ENCODE results near the gene ATL3. TPM values are rescaled to one million over a fixed set of nuclear protein-coding genes. Genes with fewer than 3 reads are reported as not detected.

The ATL3 gene
- total and polyA plus RNA-seq, 7 donors, result 8.4 to 115 (median 97.8) TPM

DNA sequence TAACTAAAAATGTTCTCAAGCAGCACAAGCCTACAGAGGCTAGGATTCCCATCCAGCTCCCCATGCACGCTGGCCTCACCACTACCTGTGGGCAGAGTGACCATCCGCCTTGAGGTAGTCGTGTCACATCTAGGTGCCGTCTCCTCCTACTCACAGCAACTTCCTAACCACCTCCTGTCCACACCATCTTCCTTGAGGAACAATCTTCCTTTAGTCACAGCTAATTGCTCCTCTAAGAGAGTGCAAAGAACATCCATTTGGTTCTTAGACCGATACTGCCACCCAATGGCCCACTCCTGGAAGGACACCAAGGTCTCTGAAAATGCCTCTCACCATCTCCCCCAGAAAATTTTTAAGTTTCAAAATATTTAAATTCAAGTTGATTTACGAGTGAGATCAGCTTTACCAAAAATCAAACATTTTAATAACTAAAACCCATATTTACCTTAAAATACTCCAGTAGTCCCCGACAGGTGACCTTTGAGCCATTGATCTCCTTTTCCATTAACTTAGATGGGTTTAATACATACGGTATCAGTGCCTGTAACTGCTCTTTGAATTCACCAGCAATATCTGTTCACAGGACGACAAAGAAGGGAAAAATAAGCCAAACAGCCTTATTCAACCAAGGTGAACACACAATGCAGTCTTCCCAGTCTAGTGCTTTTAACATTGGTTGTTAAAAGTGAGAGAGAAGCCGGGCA, 35.3 kb downstream of the ATL3 start:
- Histone ChIP-seq H3K4me3 (no peak overlapping the region), H3K4me1 (no peaks in the 10 kb centered on the region), H3K27ac (no peak overlapping the region), H3K9me3 (no peaks in the 10 kb centered on the region), H3K27me3 (no peaks in the 10 kb centered on the region), H3K36me3 (peaks cover 0 to 72% (median 26%) of the 10 kb centered on the region in 4 donors)
- TF ChIP-seq POLR2AphosphoS5 (IDR thresholded peaks at IDR 0.05), result no peak
- peak; percentile 62 to 82 (median 74) for TF ChIP-seq CTCF (IDR thresholded peaks at IDR 0.05)
- intact Hi-C loops (cut with DNase I), result loop anchor here (1.0 kb wide), 1 partner anchor 158 kb away; no protein-coding TSS in a partner anchor
- peak; percentile 74 for DNase-seq
- 65 to 68% methylated on average over 10 of the region's 10 CpGs for WGBS, 2 donors

- intact Hi-C loops (cut with DNase I), result no loop called here
- 96 to 99% methylated on average over 3 of the region's 3 CpGs for WGBS, 2 donors
- H3K36me3 ChIP-seq, result peaks cover 0 to 74% (median 43%) of the 10 kb centered on the region in 4 donors
Measured at GRCh38 chr11:63629426-63629825, 41.8 kb downstream of the ATL3 start.

DNA sequence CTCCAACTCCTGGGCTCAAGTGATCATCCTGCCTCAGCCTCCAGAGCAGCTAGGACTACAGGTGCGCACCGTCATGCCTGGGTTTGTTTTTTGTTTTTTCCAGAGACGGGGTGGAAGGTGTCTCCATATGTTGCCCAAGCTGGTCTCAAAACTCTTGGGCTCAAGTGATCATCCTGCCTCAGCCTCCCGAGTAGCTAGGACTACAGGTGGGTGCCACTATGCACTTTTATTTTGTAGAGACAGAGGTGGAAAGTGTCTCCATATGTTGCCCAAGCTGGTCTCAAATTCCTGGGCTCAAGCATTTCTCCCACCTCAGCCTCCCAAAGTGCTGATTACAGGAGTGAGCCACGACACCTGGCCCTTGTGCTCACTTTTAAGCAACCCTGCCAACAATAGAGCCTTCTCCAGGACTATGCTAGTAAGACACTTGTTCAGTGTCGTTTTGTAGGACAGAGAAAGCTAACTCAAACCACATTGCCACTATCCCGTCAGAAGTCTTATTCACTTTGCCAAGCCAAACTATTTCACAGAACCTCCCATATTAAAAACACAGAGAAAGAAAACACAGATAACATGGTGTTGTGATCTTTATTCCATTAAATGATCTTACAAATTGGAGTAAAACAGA, 47.5 kb downstream of the ATL3 start:
- Histone ChIP-seq H3K4me3 (no peak overlapping the region), H3K27me3 (no peaks in the 10 kb centered on the region), H3K27ac (no peak overlapping the region), H3K4me1 (no peaks in the 10 kb centered on the region), H3K36me3 (peaks cover 0 to 17% (median 6%) of the 10 kb centered on the region in 4 donors), H3K9me3 (no peaks in the 10 kb centered on the region)
- DNase-seq, result no peak
- 51 to 73% methylated on average over 7 of the region's 7 CpGs for WGBS, 2 donors
- TF ChIP-seq EP300 (IDR thresholded peaks at IDR 0.05) (no peak), POLR2AphosphoS5 (IDR thresholded peaks at IDR 0.05) (no peak), CTCF (IDR thresholded peaks at IDR 0.05) (no peak), POLR2A (IDR thresholded peaks at IDR 0.05) (no peak)
- intact Hi-C loops (cut with DNase I), result no loop called here

More at GRCh38 chr11:63629426-63629825, 41.8 kb downstream of the ATL3 start:
- no peaks in the 10 kb centered on the region for H3K27me3 ChIP-seq
- DNase-seq, result no peak
- no peak overlapping the region for H3K27ac ChIP-seq
- H3K9me3 ChIP-seq, result no peaks in the 10 kb centered on the region
- no peaks in the 10 kb centered on the region for H3K4me1 ChIP-seq
- TF ChIP-seq EP300 (IDR thresholded peaks at IDR 0.05) (no peak), POLR2A (IDR thresholded peaks at IDR 0.05) (no peak), POLR2AphosphoS5 (IDR thresholded peaks at IDR 0.05) (no peak), CTCF (IDR thresholded peaks at IDR 0.05) (no peak)
- no peak overlapping the region for H3K4me3 ChIP-seq

DNA sequence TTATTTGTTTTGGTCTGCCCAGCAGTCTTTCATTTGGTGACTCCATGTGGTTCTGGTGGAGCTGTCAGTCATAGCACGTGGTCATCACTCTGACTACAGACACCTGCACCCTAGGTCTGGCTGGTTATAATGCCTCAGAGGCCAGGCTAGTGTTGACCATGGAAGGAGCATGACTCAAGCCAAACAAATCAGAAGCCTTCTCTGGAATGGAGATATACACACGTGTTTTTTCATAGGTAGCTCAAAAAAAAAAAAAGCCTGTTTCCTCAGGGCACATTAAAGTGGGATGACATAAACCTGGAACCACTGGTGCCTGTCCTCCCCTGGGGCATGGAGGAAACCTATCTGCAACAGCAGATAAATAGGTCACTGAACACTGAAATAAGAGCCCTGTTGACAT, 48.9 kb downstream of the ATL3 start:
- 29 to 68% methylated on average over 2 of the region's 2 CpGs for WGBS, 2 donors
- no peaks in the 10 kb centered on the region for H3K27me3 ChIP-seq

GRCh38 chr11:63621071-63621470, 50.1 kb downstream of the ATL3 start:
- WGBS, 2 donors, result 74 to 75% methylated on average over 1 of the region's 1 CpG
- Histone ChIP-seq H3K4me1 (no peaks in the 10 kb centered on the region), H3K36me3 (no peaks in the 10 kb centered on the region), H3K4me3 (no peak overlapping the region), H3K27me3 (no peaks in the 10 kb centered on the region), H3K9me3 (no peaks in the 10 kb centered on the region), H3K27ac (no peak overlapping the region)
- TF ChIP-seq CTCF (IDR thresholded peaks at IDR 0.05) (no peak), EP300 (IDR thresholded peaks at IDR 0.05) (no peak), POLR2AphosphoS5 (IDR thresholded peaks at IDR 0.05) (no peak), POLR2A (IDR thresholded peaks at IDR 0.05) (no peak)
- no peak for DNase-seq
- intact Hi-C loops (cut with DNase I), result no loop called here

More for the DNA sequence above, 48.9 kb downstream of the ATL3 start:
- H3K4me1 ChIP-seq, result no peaks in the 10 kb centered on the region
- H3K27ac ChIP-seq, result no peak overlapping the region
- DNase-seq, result no peak
- intact Hi-C loops (cut with DNase I), result no loop called here
- H3K36me3 ChIP-seq, result peaks cover 0 to 4% (median 0%) of the 10 kb centered on the region in 4 donors
- H3K9me3 ChIP-seq, result no peaks in the 10 kb centered on the region
- no peak for TF ChIP-seq POLR2A (IDR thresholded peaks at IDR 0.05)
- no peak overlapping the region for H3K4me3 ChIP-seq
